ENCODE results near the gene FBXO30. TPM values are rescaled to one million over a fixed set of nuclear protein-coding genes. Genes with fewer than 3 reads are reported as not detected.

FBXO30 gene
- total and polyA plus RNA-seq, 9 of the 15 experiments (the other 6 are each of a cell fraction or from before 2014, with no cell fraction given), result 3.6 to 12.8 (median 7.1) TPM

DNA sequence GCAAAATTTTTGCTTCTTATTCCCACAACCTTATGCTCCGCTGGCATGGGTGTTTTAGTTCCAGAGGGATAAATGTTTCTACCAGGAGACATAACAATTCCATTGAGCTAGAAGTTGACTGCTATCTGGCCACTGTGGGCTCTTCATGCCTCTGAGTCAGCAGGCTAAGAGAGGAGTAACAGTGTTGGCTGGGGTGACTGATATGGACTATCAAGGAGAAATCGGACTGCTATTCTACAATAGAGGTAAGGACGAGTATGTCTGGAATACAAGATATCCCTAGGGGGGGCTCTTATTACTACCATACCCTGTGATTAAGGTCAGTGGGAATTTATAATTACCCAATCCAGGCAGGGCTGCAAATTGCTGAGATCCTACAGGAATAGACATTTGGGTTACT lies 26.9 kb downstream of the FBXO30 start (continued):
- TF ChIP-seq ZNF408 (CRISPR knock-in tag; IDR thresholded peaks at IDR 0.05; ENCODE audit: low read depth) (no peak), ZNF785 (CRISPR knock-in tag; IDR thresholded peaks at IDR 0.05) (no peak), ARID3A (IDR thresholded peaks at IDR 0.05; ENCODE audit: borderline replicate concordance, low read depth, low read length) (peak; percentile 86), SMAD3 (CRISPR knock-in tag; conservative IDR thresholded peaks at IDR 0.05) (no peak), PRPF4 (IDR thresholded peaks at IDR 0.05; ENCODE audit: insufficient read depth, low read depth, low read length, poor library complexity, severe bottlenecking) (no peak), ZNF740 (CRISPR knock-in tag; IDR thresholded peaks at IDR 0.05) (no peak), ZNF740 (tag; IDR thresholded peaks at IDR 0.05) (peak in 1 of 2 experiments; percentile 34; a peak in 1 of 4 replicates), ARID4B (CRISPR knock-in tag; IDR thresholded peaks at IDR 0.05) (no peak), MAFG (tag; conservative IDR thresholded peaks at IDR 0.05) (peak; percentile 44; the same call in 1 of the 2 replicates), KLF10 (CRISPR knock-in tag; IDR thresholded peaks at IDR 0.05) (no peak), ZFPM2 (CRISPR knock-in tag; IDR thresholded peaks at IDR 0.05) (no peak), ZNF41 (CRISPR knock-in tag; conservative IDR thresholded peaks at IDR 0.05) (no peak), BRCA1 (IDR thresholded peaks at IDR 0.05) (no peak), BRCA1 (CRISPR knock-in tag; IDR thresholded peaks at IDR 0.05) (no peak), HEY1 (CRISPR knock-in tag; IDR thresholded peaks at IDR 0.05; ENCODE audit: borderline replicate concordance) (no peak), XRCC5 (IDR thresholded peaks at IDR 0.05; ENCODE audit: low read depth, low read length) (no peak), ZMIZ1 (IDR thresholded peaks at IDR 0.05; ENCODE audit: low read depth in 2 of 2, low read length in 2 of 2) (0 out of 4 replicates have a peak, but pooled peaks of 1 of the 2 experiments have one; percentile 28), ZFP36 (IDR thresholded peaks at IDR 0.05; ENCODE audit: low read depth, low read length, partially characterized antibody) (no peak), RFX1 (IDR thresholded peaks at IDR 0.05) (no peak)

Data from K562 (cell line).